H9 (cell line): Measurements from ENCODE around the gene RBM12. TPM values are rescaled to one million over a fixed set of nuclear protein-coding genes. Genes with fewer than 3 reads are reported as not detected.

Experiments
- DNase-seq: peaks from one replicate; pipeline ENCODE4 v3.0.0-alpha.2; 2017
- H2AFZ ChIP-seq: one replicate; pipeline ENCODE4 v1.6.1; 2013; ENCODE audit warnings: mild to moderate bottlenecking, low read length, control low read depth, moderate library complexity
- H2AK5ac ChIP-seq: 2 replicates; pipeline ENCODE4 v1.6.1; 2013; ENCODE audit warnings: low read length, control low read depth, mixed read lengths; ENCODE audit not compliant: insufficient read length
- H2BK120ac ChIP-seq: one replicate; pipeline ENCODE4 v1.6.1; 2013; ENCODE audit warnings: low read depth, mild to moderate bottlenecking, low read length, control low read depth, inconsistent platforms; ENCODE audit not compliant: poor library complexity, severe bottlenecking
- H2BK12ac ChIP-seq: 2 replicates; pipeline ENCODE4 v1.6.1; 2013; ENCODE audit warnings: low read length, control low read depth, mixed read lengths, low read depth; ENCODE audit not compliant: insufficient read length
- H2BK15ac ChIP-seq: 2 replicates; pipeline ENCODE4 v1.6.1; 2013; ENCODE audit warnings: low read depth, low read length, control low read depth
- H2BK20ac ChIP-seq: one replicate; pipeline ENCODE4 v1.6.1; 2013; ENCODE audit warnings: low read depth, mild to moderate bottlenecking, low read length, control low read depth, inconsistent platforms; ENCODE audit not compliant: poor library complexity, severe bottlenecking
- H2BK5ac ChIP-seq: 2 replicates; pipeline ENCODE4 v1.6.1; 2013; ENCODE audit warnings: low read length, control low read depth, mixed read lengths; ENCODE audit not compliant: insufficient read length
- H3K14ac ChIP-seq: 2 replicates; pipeline ENCODE4 v1.6.1; 2013; ENCODE audit warnings: low read length, control low read depth; ENCODE audit not compliant: insufficient read depth
- H3K18ac ChIP-seq: 2 replicates; pipeline ENCODE4 v1.6.1; 2013; ENCODE audit warnings: low read depth, mild to moderate bottlenecking, mixed read lengths, low read length, control low read depth; ENCODE audit not compliant: insufficient read length
- H3K23ac ChIP-seq: 2 replicates; pipeline ENCODE4 v1.6.1; 2013; ENCODE audit warnings: low read length, control low read depth, mixed read lengths, low read depth; ENCODE audit not compliant: insufficient read length
- H3K23me2 ChIP-seq: 2 replicates; pipeline ENCODE4 v1.6.1; 2013; ENCODE audit warnings: low read depth, mild to moderate bottlenecking, mixed read lengths, low read length, control low read depth; ENCODE audit not compliant: insufficient read length, poor library complexity, severe bottlenecking
- H3K27ac ChIP-seq: 2 replicates; pipeline ENCODE4 v1.5.1; 2013; ENCODE audit warnings: low read length, control low read depth, mixed read lengths, low read depth; ENCODE audit not compliant: insufficient read length
- H3K27me3 ChIP-seq: 2 replicates; pipeline ENCODE4 v1.6.1; 2013; ENCODE audit warnings: low read length, control low read depth, inconsistent platforms; ENCODE audit not compliant: insufficient read depth
- H3K4ac ChIP-seq: 2 replicates; pipeline ENCODE4 v1.6.1; 2013; ENCODE audit warnings: low read depth, mild to moderate bottlenecking, control low read depth, inconsistent platforms, low read length, moderate library complexity
- H3K4me1 ChIP-seq: 2 replicates; pipeline ENCODE4 v1.6.1; 2013; ENCODE audit warnings: low read length, control low read depth, inconsistent platforms; ENCODE audit not compliant: insufficient read depth
- H3K4me2 ChIP-seq: 2 replicates; pipeline ENCODE4 v1.6.1; 2013; ENCODE audit warnings: low read length, control low read depth, mixed read lengths; ENCODE audit not compliant: insufficient read length, insufficient read depth
- H3K56ac ChIP-seq: 2 replicates; pipeline ENCODE4 v1.6.1; 2013; ENCODE audit warnings: low read depth, mild to moderate bottlenecking, mixed read lengths, low read length, control low read depth; ENCODE audit not compliant: insufficient read length
- H3K79me1 ChIP-seq: 2 replicates; pipeline ENCODE4 v1.6.1; 2013; ENCODE audit warnings: low read depth, mild to moderate bottlenecking, moderate library complexity, low read length, control low read depth, inconsistent platforms; ENCODE audit not compliant: insufficient read depth, poor library complexity, severe bottlenecking
- H3K79me2 ChIP-seq: 2 replicates; pipeline ENCODE4 v1.6.1; 2013; ENCODE audit warnings: low read length, control low read depth, inconsistent platforms; ENCODE audit not compliant: insufficient read depth
- H3K9ac ChIP-seq: 2 replicates; pipeline ENCODE4 v1.6.1; 2013; ENCODE audit warnings: low read length, control low read depth, mixed read lengths; ENCODE audit not compliant: insufficient read length; ENCODE audit errors: extremely low read depth
- H3K9me3 ChIP-seq: one replicate; pipeline ENCODE4 v1.6.1; 2013; ENCODE audit warnings: low read depth, low read length, inconsistent platforms; ENCODE audit not compliant: control insufficient read depth
- H3T11ph ChIP-seq: one replicate; pipeline ENCODE4 v1.6.1; 2013; ENCODE audit warnings: mild to moderate bottlenecking, low read length, control low read depth, inconsistent platforms
- H4K20me1 ChIP-seq: one replicate; pipeline ENCODE4 v1.6.1; 2013; ENCODE audit not compliant: control insufficient read depth, insufficient read length, insufficient read depth
- H4K5ac ChIP-seq: 2 replicates; pipeline ENCODE4 v1.6.1; 2013; ENCODE audit warnings: low read depth, mild to moderate bottlenecking, mixed read lengths, low read length, control low read depth; ENCODE audit not compliant: insufficient read length
- H4K8ac ChIP-seq: replicated peaks from 2 replicates; pipeline ENCODE4 v1.6.1; 2013; ENCODE audit warnings: low read length, control low read depth, mixed read lengths, low read depth; ENCODE audit not compliant: insufficient read length
- H4K91ac ChIP-seq: 2 replicates; pipeline ENCODE4 v1.6.1; 2013; ENCODE audit warnings: low read depth, mild to moderate bottlenecking, moderate library complexity, mixed read lengths, low read length, control low read depth; ENCODE audit not compliant: insufficient read length
- H3K27ac Mint-ChIP-seq, 3 experiments: 2 replicates in 2 of 3; 3 replicates in 1 of 3; pipeline ENCODE4 v1.8.0; 2020 to 2021; ENCODE audit warnings: mixed read lengths in 3 of 3, mild to moderate bottlenecking in 1 of 3, moderate library complexity in 1 of 3
- H3K27me3 Mint-ChIP-seq: 2 replicates; pipeline ENCODE4 v1.8.0; 2021; ENCODE audit warnings: low read depth, mild to moderate bottlenecking, moderate library complexity, mixed read lengths
- H3K36me3 Mint-ChIP-seq, 3 experiments: 2 replicates in 2 of 3; 3 replicates in 1 of 3; pipeline ENCODE4 v1.8.0; 2020 to 2021; ENCODE audit warnings: low read depth in 3 of 3, mixed read lengths in 3 of 3; ENCODE audit not compliant: insufficient read depth in 1 of 3
- H3K4me1 Mint-ChIP-seq, 2 experiments: 2 replicates each; pipeline ENCODE4 v1.8.0; 2020; ENCODE audit warnings: mixed read lengths in 2 of 2
- H3K4me3 Mint-ChIP-seq, 2 experiments: 2 replicates in 1 of 2; 3 replicates in 1 of 2; pipeline ENCODE4 v1.8.0; 2020 to 2021; ENCODE audit warnings: mild to moderate bottlenecking in 2 of 2, mixed read lengths in 2 of 2, moderate library complexity in 1 of 2
- H3K9me3 Mint-ChIP-seq, 2 experiments: 2 replicates in 1 of 2; 3 replicates in 1 of 2; pipeline ENCODE4 v1.8.0; 2020; ENCODE audit warnings: mild to moderate bottlenecking in 2 of 2, mixed read lengths in 2 of 2, moderate library complexity in 1 of 2
- CTCF ChIP-seq: fragments of 200-600 bp; sonication (generic); conservative IDR thresholded peaks from 3 replicates; pipeline ENCODE4 v1.8.0; 2021; ENCODE audit warnings: antibody characterized with exemption, mild to moderate bottlenecking
- WGBS: extraction: QIAGEN DNeasy Blood & Tissue Kit; methylation state at CpG from one replicate; pipeline ENCODE4 v1.1.7; 2013; ENCODE audit warnings: missing lambda C conversion rate, low lambda C conversion rate, mixed read lengths; ENCODE audit not compliant: insufficient read length; ENCODE audit errors: extremely low coverage; 5-methylcytosine and 5-hydroxymethylcytosine counted together
- total RNA-seq: library from RNA; stranded (reverse); gene quantifications from 2 replicates; pipeline ENCODE4 v1.2.1, GENCODE V29; 2021

Gene RBM12
- total RNA-seq, 1 experiment from 2014 or later, result 260 TPM

GRCh38 chr20:35699957-35700624, 35.4 kb upstream of the RBM12 start:
- Histone ChIP-seq H2AFZ (no peak overlapping the region), H3K23ac (no peak overlapping the region), H4K8ac (no peak overlapping the region), H2BK15ac (no peak overlapping the region), H3K4me2 (peak overlapping the region; percentile 94), H3K79me1 (no peaks in the 10 kb centered on the region), H3K23me2 (peaks cover 8% of the 10 kb centered on the region), H3K18ac (no peak overlapping the region), H4K20me1 (no peaks in the 10 kb centered on the region), H2BK20ac (no peak overlapping the region), H2BK5ac (no peak overlapping the region), H4K5ac (no peak overlapping the region), H3K4ac (no peak overlapping the region), H2BK12ac (no peak overlapping the region), H3K14ac (no peak overlapping the region), H2BK120ac (no peak overlapping the region), H3K27me3 (no peaks in the 10 kb centered on the region), H3K56ac (no peak overlapping the region), H3K9me3 (no peaks in the 10 kb centered on the region), H3K9ac (peak overlapping the region; percentile 87), H2AK5ac (no peak overlapping the region), H4K91ac (no peak overlapping the region), H3K4me1 (no peaks in the 10 kb centered on the region), H3K27ac (no peak overlapping the region), H3T11ph (no peak overlapping the region), H3K79me2 (no peaks in the 10 kb centered on the region)
- Mint-ChIP-seq H3K9me3 (no peaks in the 10 kb centered on the region), H3K4me3 (peak overlapping the region; percentile 93 to 97), H3K36me3 (peaks cover 14 to 48% (median 34%) of the 10 kb centered on the region in 3 experiments; a peak in 6 of 7 replicates), H3K27ac (peak overlapping the region; percentile 86 to 99 (median 97)), H3K4me1 (peaks cover 17 to 18% of the 10 kb centered on the region in 2 experiments), H3K27me3 (peaks cover 2% of the 10 kb centered on the region; the same call in 1 of the 2 replicates)
- no peak for DNase-seq
- no peak for TF ChIP-seq CTCF
- no CpG with 5 or more reads among the region's 6 CpGs for WGBS
